Activated naive CD8-positive, alpha-beta T cell treated with anti-CD3 and anti-CD28 coated beads for 36 hours (primary cell): ENCODE data around the gene TBC1D22B. TPM values are rescaled to one million over a fixed set of nuclear protein-coding genes. Genes with fewer than 3 reads are reported as not detected.
"Not testable (repeated sequence)": the region's sequence is repeated elsewhere in the genome, so short reads cannot be mapped to it uniquely, and the experiment has no call there.

Experiments
- DNase-seq: peaks from one replicate; pipeline ENCODE4 v3.0.0; 2021
- H3K27ac Mint-ChIP-seq: one replicate; pipeline ENCODE4 v1.8.0; 2022; ENCODE audit warnings: mild to moderate bottlenecking, moderate library complexity, mixed read lengths
- H3K27me3 Mint-ChIP-seq: one replicate; pipeline ENCODE4 v1.8.0; 2022; ENCODE audit warnings: mild to moderate bottlenecking, mixed read lengths
- H3K36me3 Mint-ChIP-seq: one replicate; pipeline ENCODE4 v1.8.0; 2021; ENCODE audit warnings: mild to moderate bottlenecking, mixed read lengths
- H3K4me1 Mint-ChIP-seq: one replicate; pipeline ENCODE4 v1.8.0; 2021; ENCODE audit warnings: mixed read lengths
- H3K4me3 Mint-ChIP-seq: one replicate; pipeline ENCODE4 v1.8.0; 2022; ENCODE audit warnings: mild to moderate bottlenecking, moderate library complexity, mixed read lengths
- H3K9me3 Mint-ChIP-seq: one replicate; pipeline ENCODE4 v1.8.0; 2022; ENCODE audit warnings: mixed read lengths
- total RNA-seq, 2 experiments: library from RNA; stranded (reverse); gene quantifications; one replicate each; pipeline ENCODE4 v1.2.3, GENCODE V29; 2021

TBC1D22B gene
- total RNA-seq, 2 experiments from 2014 or later, result 13.0 to 13.9 TPM

- peaks cover 7% of the 10 kb centered on the region for H3K36me3 Mint-ChIP-seq
- H3K27ac Mint-ChIP-seq, result no peak overlapping the region
- H3K4me3 Mint-ChIP-seq, result no peak overlapping the region
- H3K4me1 Mint-ChIP-seq, result peaks cover 4% of the 10 kb centered on the region
- H3K27me3 Mint-ChIP-seq, result no peaks in the 10 kb centered on the region
- DNase-seq, result no peak
- H3K9me3 Mint-ChIP-seq, result no peaks in the 10 kb centered on the region
Observed at GRCh38 chr6:37331047-37331446, 73.5 kb downstream of the TBC1D22B start.

DNA sequence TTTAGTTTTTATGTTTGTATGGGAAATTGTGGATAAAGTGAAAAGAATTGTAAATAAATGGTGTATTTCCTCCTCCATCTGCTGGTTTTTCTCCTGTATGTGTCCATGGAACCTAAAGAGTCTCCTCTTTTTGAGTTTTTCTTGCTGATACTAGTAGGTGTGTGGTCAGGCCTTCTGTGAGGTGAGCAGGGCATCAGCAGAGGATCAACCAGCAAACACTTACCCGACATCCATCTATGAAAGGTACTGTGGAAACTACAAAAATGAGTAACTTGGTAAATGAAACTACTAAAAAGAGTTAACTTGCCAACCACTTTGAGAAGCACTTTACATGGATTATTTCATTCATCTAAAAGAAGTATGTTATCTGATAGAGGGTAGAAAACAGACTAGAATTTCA is 75.3 kb downstream of the TBC1D22B start:
- Mint-ChIP-seq H3K9me3 (no peaks in the 10 kb centered on the region), H3K27me3 (no peaks in the 10 kb centered on the region), H3K36me3 (peaks cover 4% of the 10 kb centered on the region), H3K4me1 (peaks cover 4% of the 10 kb centered on the region), H3K27ac (no peak overlapping the region), H3K4me3 (no peak overlapping the region)
- DNase-seq, result no peak

DNA sequence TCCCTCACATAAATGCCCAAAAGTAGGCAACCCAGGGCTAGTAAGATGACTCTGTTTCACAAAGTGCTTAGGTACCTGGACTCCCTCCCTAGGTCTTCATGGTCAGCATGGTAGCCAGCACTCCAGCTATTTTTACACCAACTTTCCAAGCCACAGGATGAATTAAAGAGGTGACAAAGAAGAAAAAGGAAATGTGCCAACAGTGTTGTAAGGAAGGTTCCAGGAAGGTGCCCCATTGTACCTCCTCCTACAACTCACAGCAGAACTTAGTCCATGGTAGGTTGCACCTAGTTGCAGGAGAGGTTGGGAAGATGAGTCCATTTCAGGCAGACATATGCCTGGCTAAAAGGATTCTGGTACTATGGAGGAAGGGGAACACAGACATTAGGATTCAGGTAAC is 76.5 kb downstream of the TBC1D22B start:
- Mint-ChIP-seq H3K4me1 (peaks cover 4% of the 10 kb centered on the region), H3K36me3 (peaks cover 4% of the 10 kb centered on the region), H3K4me3 (no peak overlapping the region), H3K27me3 (no peaks in the 10 kb centered on the region), H3K27ac (no peak overlapping the region), H3K9me3 (no peaks in the 10 kb centered on the region)
- DNase-seq, result no peak

DNA sequence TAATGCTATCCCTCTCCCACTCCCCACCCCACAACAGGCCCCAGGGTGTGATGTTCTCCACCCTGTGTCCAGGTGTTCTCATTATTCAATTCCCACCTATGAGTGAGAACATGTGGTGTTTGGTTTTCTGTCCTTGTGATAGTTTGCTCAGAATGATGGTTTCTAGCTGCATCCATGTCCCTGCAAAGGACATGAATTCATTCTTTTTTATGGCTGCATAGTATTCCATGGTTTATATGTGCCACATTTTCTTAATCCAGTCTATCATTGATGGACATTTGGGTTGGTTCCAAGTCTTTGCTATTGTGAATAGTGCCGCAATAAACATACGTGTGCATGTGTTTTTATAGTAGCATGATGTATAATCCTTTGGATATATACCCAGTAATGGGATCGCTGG is 80.7 kb downstream of the TBC1D22B start:
- H3K36me3 Mint-ChIP-seq, H3K27ac Mint-ChIP-seq, H3K27me3 Mint-ChIP-seq, H3K9me3 Mint-ChIP-seq, H3K4me1 Mint-ChIP-seq, H3K4me3 Mint-ChIP-seq, DNase-seq: not testable (repeated sequence)

DNA sequence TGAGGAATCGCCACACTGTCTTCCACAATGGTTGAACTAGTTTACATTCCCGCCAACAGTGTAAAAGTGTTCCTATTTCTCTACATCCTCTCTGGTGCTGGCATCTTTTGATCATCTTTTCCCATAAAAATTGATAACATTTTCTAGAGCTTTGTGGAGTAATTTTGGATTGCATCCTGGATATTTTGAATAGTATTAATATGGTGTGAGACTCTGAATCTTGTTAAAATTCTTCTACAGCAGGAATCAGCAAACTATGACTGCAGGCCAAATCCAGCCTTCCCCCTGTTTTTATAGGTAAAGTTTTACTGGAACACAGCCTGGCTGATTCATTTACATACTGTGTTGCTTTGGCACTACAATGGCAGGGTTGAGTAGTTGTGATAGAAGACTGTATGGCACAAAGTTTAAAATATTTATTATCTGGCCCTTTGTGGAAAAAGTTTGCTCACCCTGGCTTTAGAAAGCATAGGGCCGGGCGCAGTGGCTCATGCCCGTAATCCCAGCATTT is 81.2 kb downstream of the TBC1D22B start:
- no peak for DNase-seq
- Mint-ChIP-seq H3K4me1 (no peaks in the 10 kb centered on the region), H3K36me3 (peaks cover 2% of the 10 kb centered on the region), H3K4me3 (no peak overlapping the region), H3K27ac (no peak overlapping the region), H3K9me3 (no peaks in the 10 kb centered on the region), H3K27me3 (peaks cover 9% of the 10 kb centered on the region)

GRCh38 chr6:37339741-37340638 is 82.4 kb downstream of the TBC1D22B start:
- Mint-ChIP-seq H3K27me3 (peaks cover 9% of the 10 kb centered on the region), H3K9me3 (no peaks in the 10 kb centered on the region), H3K27ac (no peak overlapping the region), H3K4me1 (no peaks in the 10 kb centered on the region), H3K36me3 (no peaks in the 10 kb centered on the region), H3K4me3 (no peak overlapping the region)
- no peak for DNase-seq

DNA sequence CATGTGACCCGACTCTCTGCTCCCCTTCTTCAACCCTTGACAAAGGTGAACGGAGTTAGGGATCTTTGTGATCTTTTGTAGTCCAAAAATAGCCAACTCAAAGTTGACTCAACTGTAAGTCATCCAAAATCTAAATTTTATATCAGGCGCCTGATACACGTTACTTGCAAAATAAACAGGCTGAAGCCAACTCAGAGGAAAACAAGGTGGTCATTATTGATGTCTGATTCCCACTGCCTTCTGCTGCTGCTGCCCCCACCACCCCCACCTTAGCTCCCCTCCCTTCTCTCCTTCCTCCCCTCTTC is 83.0 kb downstream of the TBC1D22B start:
- Mint-ChIP-seq H3K36me3 (no peaks in the 10 kb centered on the region), H3K9me3 (no peaks in the 10 kb centered on the region), H3K27ac (no peak overlapping the region), H3K27me3 (peaks cover 9% of the 10 kb centered on the region), H3K4me3 (no peak overlapping the region), H3K4me1 (no peaks in the 10 kb centered on the region)
- no peak for DNase-seq

- Mint-ChIP-seq H3K36me3 (no peaks in the 10 kb centered on the region), H3K4me3 (no peak overlapping the region), H3K9me3 (no peaks in the 10 kb centered on the region), H3K4me1 (no peaks in the 10 kb centered on the region), H3K27ac (no peak overlapping the region), H3K27me3 (peaks cover 21% of the 10 kb centered on the region)
- DNase-seq, result no peak
Observed at GRCh38 chr6:37343248-37343647, 85.7 kb downstream of the TBC1D22B start.

GRCh38 chr6:37344308-37344707 is 86.7 kb downstream of the TBC1D22B start:
- no peaks in the 10 kb centered on the region for H3K36me3 Mint-ChIP-seq

GRCh38 chr6:37345804-37346203 is 88.2 kb downstream of the TBC1D22B start:
- DNase-seq, H3K4me1 Mint-ChIP-seq, H3K4me3 Mint-ChIP-seq, H3K36me3 Mint-ChIP-seq, H3K27ac Mint-ChIP-seq, H3K9me3 Mint-ChIP-seq: not testable (repeated sequence)
- H3K27me3 Mint-ChIP-seq, result peaks cover 24% of the 10 kb centered on the region

More at GRCh38 chr6:37344308-37344707, 86.7 kb downstream of the TBC1D22B start:
- DNase-seq, result no peak
- Mint-ChIP-seq H3K9me3 (no peaks in the 10 kb centered on the region), H3K27me3 (peaks cover 24% of the 10 kb centered on the region), H3K4me1 (no peaks in the 10 kb centered on the region), H3K27ac (no peak overlapping the region), H3K4me3 (no peak overlapping the region)

DNA sequence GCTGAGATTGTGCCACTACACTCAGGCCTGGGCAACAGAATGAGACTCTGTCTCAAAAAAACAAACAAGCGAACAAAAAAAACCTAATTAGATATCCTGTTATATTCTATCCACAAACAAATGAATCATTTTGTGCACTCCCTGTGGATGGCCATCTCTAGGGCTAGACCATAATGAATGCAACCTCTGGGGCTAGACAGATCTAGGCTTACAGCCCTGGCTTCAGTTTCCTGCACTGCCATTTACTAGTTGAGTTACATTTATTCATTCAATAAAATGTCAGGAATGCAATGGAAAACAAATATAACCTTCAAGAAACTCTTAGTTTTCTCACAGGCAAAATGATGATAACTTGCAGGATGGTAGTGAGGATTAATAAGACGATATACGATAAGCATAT is 89.6 kb downstream of the TBC1D22B start:
- Mint-ChIP-seq H3K27me3 (peaks cover 24% of the 10 kb centered on the region), H3K36me3 (no peaks in the 10 kb centered on the region), H3K4me3 (no peak overlapping the region), H3K9me3 (no peaks in the 10 kb centered on the region), H3K4me1 (no peaks in the 10 kb centered on the region), H3K27ac (no peak overlapping the region)
- DNase-seq, result no peak

DNA sequence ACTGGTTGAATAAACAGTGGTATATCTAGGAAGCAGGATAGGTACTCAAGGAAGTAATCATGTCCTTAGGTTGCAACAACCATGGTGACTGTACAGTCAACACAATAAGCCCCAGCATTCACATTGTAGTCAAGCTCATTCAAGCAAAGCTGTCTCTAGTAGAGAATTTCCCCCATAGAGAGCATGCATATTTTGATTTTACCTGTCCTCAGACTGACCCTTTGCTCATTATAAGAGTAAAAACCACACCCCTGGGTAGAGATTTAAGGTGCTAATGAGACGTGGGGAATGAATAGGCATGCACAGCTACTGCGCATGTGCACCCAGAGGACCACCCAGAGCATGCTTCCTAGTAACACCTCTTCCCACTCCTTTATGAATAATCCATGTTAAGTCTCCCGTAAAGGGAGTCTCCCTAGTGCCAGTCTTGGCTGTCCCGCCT is 90.1 kb downstream of the TBC1D22B start:
- H3K9me3 Mint-ChIP-seq, result no peaks in the 10 kb centered on the region
- no peaks in the 10 kb centered on the region for H3K36me3 Mint-ChIP-seq
- peaks cover 24% of the 10 kb centered on the region for H3K27me3 Mint-ChIP-seq

DNA sequence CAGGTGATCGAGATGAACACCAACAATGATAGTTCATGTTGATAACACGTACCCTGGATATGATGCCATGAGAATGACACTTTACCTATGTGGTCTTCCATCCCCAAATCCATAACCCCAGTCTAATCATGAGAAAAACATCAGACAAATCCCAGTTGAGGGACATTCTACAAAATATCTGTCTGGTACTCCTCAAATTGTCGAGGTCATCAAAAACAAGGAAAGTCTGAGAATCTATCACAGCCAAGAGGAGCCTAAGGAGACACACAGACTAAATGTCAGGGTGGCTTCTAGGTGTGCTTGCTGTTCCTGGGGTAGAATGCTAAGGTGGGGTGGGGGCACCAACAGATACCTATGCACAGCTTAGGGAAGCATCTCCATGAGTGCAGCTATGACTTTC is 93.5 kb downstream of the TBC1D22B start:
- no peak for DNase-seq
- Mint-ChIP-seq H3K9me3 (no peaks in the 10 kb centered on the region), H3K36me3 (peaks cover 4% of the 10 kb centered on the region), H3K4me3 (no peak overlapping the region), H3K27ac (no peak overlapping the region), H3K4me1 (peaks cover 18% of the 10 kb centered on the region), H3K27me3 (peaks cover 11% of the 10 kb centered on the region)

More for the DNA sequence above, 90.1 kb downstream of the TBC1D22B start:
- DNase-seq, result no peak
- Mint-ChIP-seq H3K4me3 (no peak overlapping the region), H3K4me1 (no peaks in the 10 kb centered on the region), H3K27ac (no peak overlapping the region)

GRCh38 chr6:37352384-37352783 is 94.8 kb downstream of the TBC1D22B start:
- H3K27me3 Mint-ChIP-seq, result peaks cover 3% of the 10 kb centered on the region
- H3K4me1 Mint-ChIP-seq, result peaks cover 21% of the 10 kb centered on the region
- DNase-seq, result no peak
- no peaks in the 10 kb centered on the region for H3K9me3 Mint-ChIP-seq
- peak overlapping the region; percentile 35 for H3K4me3 Mint-ChIP-seq
- H3K36me3 Mint-ChIP-seq, result peaks cover 4% of the 10 kb centered on the region
- no peak overlapping the region for H3K27ac Mint-ChIP-seq

- DNase-seq, result peak; percentile 96
Observed at GRCh38 chr6:37353761-37354525, 96.4 kb downstream of the TBC1D22B start, which contains the start of gene RNF8. Gene RNF8 (plus strand): TSS chr6:37353983. CDS start chr6:37354165, 182 bp downstream.

More at GRCh38 chr6:37353761-37354525, 96.4 kb downstream of the TBC1D22B start, which contains the start of gene RNF8:
- H3K36me3 Mint-ChIP-seq, result peaks cover 6% of the 10 kb centered on the region
- H3K27ac Mint-ChIP-seq, result peak within 1 kb of the TSS; percentile 88
- H3K4me3 Mint-ChIP-seq, result peak within 1 kb of the TSS; percentile 96
- H3K9me3 Mint-ChIP-seq, result no peaks in the 10 kb centered on the region
- no peaks in the 10 kb centered on the region for H3K27me3 Mint-ChIP-seq
- H3K4me1 Mint-ChIP-seq, result peaks cover 25% of the 10 kb centered on the region
